ENCODE measurements around the gene MPC1.
"Not testable (repeated sequence)": the region's sequence is repeated elsewhere in the genome, so short reads cannot be mapped to it uniquely, and the experiment has no call there.

The MPC1 gene

GRCh38 chr6:166413491-166413951 is 30.8 kb upstream of the MPC1 start:
- Mint-ChIP-seq H3K9me3 (peaks cover 13% of the 10 kb centered on the region), H3K27ac (peak overlapping the region; percentile 26), H3K27me3 (peaks cover 7% of the 10 kb centered on the region), H3K4me1 (peaks cover 85% of the 10 kb centered on the region), H3K36me3 (peaks cover 23% of the 10 kb centered on the region), H3K4me3 (no peak overlapping the region)
- DNase-seq = no peak
- CTCF ChIA-PET = no interaction called here

GRCh38 chr6:166412911-166413384 is 30.2 kb upstream of the MPC1 start:
- no peak for DNase-seq
- H3K27ac Mint-ChIP-seq = peak overlapping the region; percentile 26
- H3K36me3 Mint-ChIP-seq = peaks cover 22% of the 10 kb centered on the region
- CTCF ChIA-PET = no interaction called here
- H3K9me3 Mint-ChIP-seq = peaks cover 13% of the 10 kb centered on the region
- peaks cover 7% of the 10 kb centered on the region for H3K27me3 Mint-ChIP-seq
- H3K4me1 Mint-ChIP-seq = peaks cover 79% of the 10 kb centered on the region
- no peak overlapping the region for H3K4me3 Mint-ChIP-seq

DNA sequence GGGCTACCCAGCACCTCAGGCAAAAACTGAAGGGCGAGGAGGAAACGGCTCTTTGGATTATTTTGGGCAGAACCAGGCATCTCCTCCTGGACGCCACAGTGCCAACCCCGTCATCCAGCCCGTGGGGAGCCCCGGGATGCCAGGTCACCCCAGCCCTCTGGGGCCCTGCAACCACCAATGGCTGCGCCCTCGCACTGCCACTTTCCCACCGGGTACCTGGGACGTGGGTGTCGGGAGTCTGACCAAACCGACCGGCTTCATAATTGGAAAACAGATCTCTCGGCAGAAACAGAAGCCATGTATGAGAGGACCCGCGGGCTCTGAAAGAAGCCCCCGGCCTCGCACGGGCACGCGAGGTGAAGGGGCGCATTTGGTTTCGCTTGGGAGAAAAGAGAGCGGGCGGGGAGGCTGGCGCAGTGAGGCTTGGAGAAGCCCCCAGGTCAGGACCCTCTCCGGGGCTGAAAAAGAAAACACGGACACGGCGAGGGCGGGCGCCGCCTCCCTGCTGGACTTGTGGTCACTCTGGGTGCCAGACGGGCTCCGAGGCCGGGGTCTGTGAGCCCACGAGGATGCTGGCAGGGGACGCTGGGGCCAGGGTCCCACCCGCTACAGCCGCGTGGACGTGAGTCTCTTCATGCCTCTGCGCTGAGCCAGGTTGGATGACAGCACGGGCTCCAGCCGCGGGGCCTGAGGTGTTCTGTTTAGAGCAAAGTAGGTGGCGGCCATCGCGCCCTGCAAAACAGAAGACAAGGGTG is 29.6 kb upstream of the MPC1 start:
- Mint-ChIP-seq H3K27me3 (peaks cover 7% of the 10 kb centered on the region), H3K4me3 (peak overlapping the region; percentile 59), H3K9me3 (peaks cover 11% of the 10 kb centered on the region), H3K4me1 (peaks cover 73% of the 10 kb centered on the region), H3K36me3 (peaks cover 20% of the 10 kb centered on the region), H3K27ac (peak overlapping the region; percentile 91)
- CTCF ChIA-PET = interaction anchor here (1.0 to 1.4 kb wide), 2 partner anchors 31 to 99 kb away, joined by 4 to 5 read pairs; no protein-coding TSS in a partner anchor
- no peak for DNase-seq

DNA sequence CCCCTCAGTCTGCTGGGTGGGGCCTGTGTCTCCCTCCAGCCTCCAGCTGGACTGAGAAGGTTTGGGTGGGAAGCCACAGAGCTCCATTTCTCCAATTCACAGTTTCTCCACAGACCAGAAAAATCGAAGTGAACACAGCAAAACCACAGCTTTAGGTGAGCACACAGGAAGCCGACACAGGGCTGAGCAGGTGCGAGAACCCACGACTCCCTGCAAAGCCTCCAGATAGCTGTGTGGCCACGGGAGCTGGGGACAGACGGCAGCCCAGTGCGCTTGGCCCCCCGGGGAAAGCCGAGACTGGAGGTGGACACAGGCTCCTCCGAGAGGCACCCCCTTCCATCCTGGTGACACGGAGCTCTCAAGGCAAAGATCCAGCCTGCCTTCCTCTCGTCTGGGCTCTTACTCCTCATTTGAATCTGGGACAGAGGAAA is 29.0 kb upstream of the MPC1 start:
- CTCF ChIA-PET = interaction anchor here (0.6 to 1.9 kb wide), 4 partner anchors 13 to 636 kb away, joined by 3 to 6 read pairs (median 4); no protein-coding TSS in a partner anchor
- peaks cover 7% of the 10 kb centered on the region for H3K9me3 Mint-ChIP-seq
- peaks cover 15% of the 10 kb centered on the region for H3K36me3 Mint-ChIP-seq
- H3K4me1 Mint-ChIP-seq = peaks cover 67% of the 10 kb centered on the region
- peak overlapping the region; percentile 91 for H3K27ac Mint-ChIP-seq
- DNase-seq = peak; percentile 66
- H3K4me3 Mint-ChIP-seq = peak overlapping the region; percentile 59
- H3K27me3 Mint-ChIP-seq = peaks cover 7% of the 10 kb centered on the region

- no peak for DNase-seq
- Mint-ChIP-seq H3K27ac (peak overlapping the region; percentile 91), H3K9me3 (peaks cover 4% of the 10 kb centered on the region), H3K36me3 (peaks cover 10% of the 10 kb centered on the region), H3K4me1 (peaks cover 62% of the 10 kb centered on the region), H3K4me3 (peak overlapping the region; percentile 59), H3K27me3 (peaks cover 7% of the 10 kb centered on the region)
- CTCF ChIA-PET = interaction anchor here (0.6 to 1.9 kb wide), 4 partner anchors 13 to 636 kb away, joined by 3 to 6 read pairs (median 4); no protein-coding TSS in a partner anchor
Observed at GRCh38 chr6:166411271-166411670, 28.5 kb upstream of the MPC1 start.

DNA sequence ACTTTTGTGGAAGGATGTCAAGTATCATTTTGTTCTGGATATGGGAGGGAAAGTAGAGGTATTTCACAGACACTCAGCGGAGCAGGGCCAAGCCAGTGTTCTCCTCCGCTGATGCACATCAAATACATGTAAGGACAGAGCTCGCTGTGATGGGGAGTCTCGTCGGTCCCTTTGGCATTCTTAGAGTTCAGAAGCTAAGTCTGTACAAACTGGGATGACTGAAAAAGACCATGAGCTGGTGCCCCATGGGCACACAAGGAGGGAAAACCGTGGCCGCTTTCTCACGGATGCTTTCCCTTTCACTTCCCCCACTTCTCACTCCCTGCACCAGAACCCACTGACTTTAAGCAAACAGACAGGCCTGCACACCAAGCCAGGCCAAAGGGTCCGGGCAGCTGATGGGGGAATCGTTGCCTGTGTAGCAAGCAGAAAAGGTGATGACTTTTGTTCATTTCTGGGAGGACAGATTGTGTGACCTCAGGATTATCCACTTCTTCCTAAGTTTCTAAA is 27.7 kb upstream of the MPC1 start:
- DNase-seq = no peak
- Mint-ChIP-seq H3K9me3 (peaks cover 1% of the 10 kb centered on the region), H3K4me1 (peaks cover 54% of the 10 kb centered on the region), H3K36me3 (peaks cover 3% of the 10 kb centered on the region), H3K27ac (peak overlapping the region; percentile 49), H3K4me3 (no peak overlapping the region), H3K27me3 (peaks cover 7% of the 10 kb centered on the region)
- CTCF ChIA-PET = interaction anchor here (1.9 to 2.0 kb wide), 2 partner anchors 10 to 12 kb away, joined by 6 to 7 read pairs; no protein-coding TSS in a partner anchor

- peak overlapping the region; percentile 0 for H3K27ac Mint-ChIP-seq
- no peak for DNase-seq
- CTCF ChIA-PET = interaction anchor here (2.0 kb wide), 1 partner anchor 8 kb away, joined by 7 read pairs; no protein-coding TSS in a partner anchor
Observed at GRCh38 chr6:166408936-166409755, 26.4 kb upstream of the MPC1 start.

GRCh38 chr6:166406197-166406596 is 23.5 kb upstream of the MPC1 start:
- H3K36me3 Mint-ChIP-seq = no peaks in the 10 kb centered on the region
- H3K4me1 Mint-ChIP-seq = peaks cover 17% of the 10 kb centered on the region
- CTCF ChIA-PET = interaction anchor here (0.6 kb wide), 1 partner anchor 12 kb away, joined by 3 read pairs; no protein-coding TSS in a partner anchor
- no peak for DNase-seq
- H3K4me3 Mint-ChIP-seq = no peak overlapping the region
- H3K9me3 Mint-ChIP-seq = no peaks in the 10 kb centered on the region
- H3K27me3 Mint-ChIP-seq = peaks cover 7% of the 10 kb centered on the region
- H3K27ac Mint-ChIP-seq = no peak overlapping the region

More at GRCh38 chr6:166408936-166409755, 26.4 kb upstream of the MPC1 start:
- no peaks in the 10 kb centered on the region for H3K9me3 Mint-ChIP-seq
- H3K27me3 Mint-ChIP-seq = peaks cover 8% of the 10 kb centered on the region
- no peaks in the 10 kb centered on the region for H3K36me3 Mint-ChIP-seq
- no peak overlapping the region for H3K4me3 Mint-ChIP-seq
- peaks cover 41% of the 10 kb centered on the region for H3K4me1 Mint-ChIP-seq

GRCh38 chr6:166405386-166405785 is 22.6 kb upstream of the MPC1 start:
- CTCF ChIA-PET = interaction anchor here (1.5 kb wide), 1 partner anchor 129 kb away, joined by 5 read pairs; no protein-coding TSS in a partner anchor
- Mint-ChIP-seq H3K36me3 (no peaks in the 10 kb centered on the region), H3K9me3 (no peaks in the 10 kb centered on the region), H3K27ac (no peak overlapping the region), H3K27me3 (peaks cover 6% of the 10 kb centered on the region), H3K4me3 (no peak overlapping the region), H3K4me1 (peaks cover 9% of the 10 kb centered on the region)
- no peak for DNase-seq

GRCh38 chr6:166402582-166403277 is 20.0 kb upstream of the MPC1 start:
- no peaks in the 10 kb centered on the region for H3K36me3 Mint-ChIP-seq
- peaks cover 5% of the 10 kb centered on the region for H3K4me1 Mint-ChIP-seq
- peaks cover 14% of the 10 kb centered on the region for H3K27me3 Mint-ChIP-seq
- no peak overlapping the region for H3K4me3 Mint-ChIP-seq
- H3K27ac Mint-ChIP-seq = no peak overlapping the region
- H3K9me3 Mint-ChIP-seq = no peaks in the 10 kb centered on the region
- CTCF ChIA-PET = interaction anchor here (0.7 to 2.5 kb wide), 2 partner anchors 77 to 89 kb away, joined by 4 to 27 read pairs; no protein-coding TSS in a partner anchor
- no peak for DNase-seq

DNA sequence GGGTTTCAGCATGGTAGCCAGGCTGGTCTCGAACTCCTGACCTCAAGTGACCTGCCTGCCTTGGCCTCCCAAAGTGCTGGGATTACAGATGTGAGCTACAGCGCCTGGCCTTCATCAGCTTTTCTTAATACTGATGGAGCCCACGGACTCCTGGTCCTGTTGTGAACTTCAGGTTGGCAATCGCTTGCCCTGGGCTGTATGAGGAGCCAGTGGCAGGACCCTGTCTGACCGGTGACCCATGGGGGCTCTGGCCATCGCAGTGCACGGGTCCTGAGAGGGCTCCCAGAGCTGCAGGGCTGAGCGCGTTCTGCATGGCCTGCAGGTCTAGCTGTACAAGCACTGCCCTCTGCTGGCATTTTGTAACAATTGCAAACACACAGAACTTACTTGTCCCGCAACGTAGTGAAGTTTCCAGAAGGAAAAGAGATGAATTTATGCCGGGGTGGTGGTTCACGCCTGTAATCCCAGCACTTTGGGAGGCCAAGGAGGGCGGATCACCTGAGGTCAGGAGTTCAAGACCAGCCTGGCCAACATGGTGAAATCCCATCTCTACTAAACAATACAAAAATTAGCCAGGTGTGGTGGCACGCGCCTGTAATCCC is 18.0 kb upstream of the MPC1 start:
- H3K27ac Mint-ChIP-seq, H3K36me3 Mint-ChIP-seq, H3K4me3 Mint-ChIP-seq, H3K4me1 Mint-ChIP-seq, H3K9me3 Mint-ChIP-seq: not testable (repeated sequence)
- DNase-seq = peak; percentile 66
- H3K27me3 Mint-ChIP-seq = peaks cover 28% of the 10 kb centered on the region
- CTCF ChIA-PET = interaction anchor here (0.7 to 3.7 kb wide), 25 partner anchors 9 to 481 kb away, joined by 3 to 30 read pairs (median 5); partner anchors contain the start of gene PRR18

DNA sequence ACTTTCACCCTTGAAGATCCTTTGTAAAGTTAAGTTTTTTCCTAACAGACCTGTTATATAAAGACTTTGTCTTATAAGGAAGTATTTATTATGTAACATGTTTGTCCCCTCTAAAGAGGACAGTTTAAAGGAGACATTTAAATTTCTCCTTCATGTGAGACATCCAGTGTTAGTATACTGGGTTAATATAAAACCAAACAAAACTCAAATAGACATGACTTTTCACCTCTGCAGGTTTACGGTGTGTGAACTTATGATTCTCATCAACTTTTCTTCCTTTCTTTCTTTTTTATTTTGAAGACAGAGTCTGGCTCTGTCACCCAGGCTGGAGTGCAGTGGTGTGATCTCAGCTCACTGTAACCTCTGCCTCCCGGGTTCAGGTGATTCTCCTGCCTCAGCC is 17.4 kb upstream of the MPC1 start:
- Mint-ChIP-seq H3K27me3 (peaks cover 33% of the 10 kb centered on the region), H3K36me3 (no peaks in the 10 kb centered on the region), H3K27ac (no peak overlapping the region), H3K4me1 (peaks cover 5% of the 10 kb centered on the region), H3K4me3 (no peak overlapping the region), H3K9me3 (no peaks in the 10 kb centered on the region)
- CTCF ChIA-PET = interaction anchor here (0.7 to 3.7 kb wide), 26 partner anchors 9 to 481 kb away, joined by 3 to 30 read pairs (median 6); partner anchors contain the start of gene PRR18
- no peak for DNase-seq

DNA sequence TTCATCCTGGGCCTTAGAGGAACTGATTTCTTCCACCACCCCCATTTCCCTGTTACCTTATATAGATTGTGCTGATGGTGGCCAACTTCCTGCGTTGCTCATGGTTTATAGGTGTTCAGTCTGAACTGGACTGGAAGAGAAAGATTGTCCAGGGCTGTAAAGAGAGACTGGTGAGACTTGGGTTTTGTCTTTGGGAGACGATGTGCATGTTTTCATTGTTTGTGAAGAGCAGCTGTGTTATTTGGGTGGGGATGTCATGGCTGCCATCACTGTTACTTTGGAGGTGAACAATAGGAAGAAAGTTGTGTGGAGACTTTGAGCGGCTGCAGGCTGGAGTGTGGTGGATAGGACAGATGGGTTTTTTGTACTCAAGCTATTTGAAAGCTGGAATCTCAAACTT is 15.6 kb upstream of the MPC1 start:
- H3K4me1 Mint-ChIP-seq = peaks cover 5% of the 10 kb centered on the region

More for the DNA sequence above, 15.6 kb upstream of the MPC1 start:
- Mint-ChIP-seq H3K36me3 (no peaks in the 10 kb centered on the region), H3K4me3 (no peak overlapping the region), H3K27ac (no peak overlapping the region), H3K27me3 (peaks cover 39% of the 10 kb centered on the region), H3K9me3 (no peaks in the 10 kb centered on the region)
- no peak for DNase-seq
- CTCF ChIA-PET = interaction anchor here (1.0 to 3.7 kb wide), 8 partner anchors 9 to 124 kb away, joined by 3 to 30 read pairs (median 10); no protein-coding TSS in a partner anchor
